LNCaP clone FGC (cell line): Measurements from ENCODE around the gene DDAH1.

Source experiments
- DNase-seq: peaks from one replicate; pipeline ENCODE4 v3.0.0-alpha.2; 2011; ENCODE audit warnings: low read depth
- H3K4me3 ChIP-seq: 2 replicates; pipeline ENCODE4 v1.5.1; 2011; ENCODE audit warnings: mild to moderate bottlenecking, low read depth, low read length, control low read depth
- TF ChIP-seq, protein P1 (sequence below): IDR thresholded peaks from 2 replicates; pipeline ENCODE4 v1.5.1; 2012; ENCODE audit warnings: mild to moderate bottlenecking; ENCODE audit not compliant: control insufficient read depth, insufficient read depth; ENCODE audit errors: extremely low read depth

Gene DDAH1

GRCh38 chr1:85332575-85332974 is 132.4 kb downstream of the DDAH1 start:
- no peak overlapping the region for H3K4me3 ChIP-seq
- no peak for DNase-seq
- TF ChIP-seq, protein P1, sequence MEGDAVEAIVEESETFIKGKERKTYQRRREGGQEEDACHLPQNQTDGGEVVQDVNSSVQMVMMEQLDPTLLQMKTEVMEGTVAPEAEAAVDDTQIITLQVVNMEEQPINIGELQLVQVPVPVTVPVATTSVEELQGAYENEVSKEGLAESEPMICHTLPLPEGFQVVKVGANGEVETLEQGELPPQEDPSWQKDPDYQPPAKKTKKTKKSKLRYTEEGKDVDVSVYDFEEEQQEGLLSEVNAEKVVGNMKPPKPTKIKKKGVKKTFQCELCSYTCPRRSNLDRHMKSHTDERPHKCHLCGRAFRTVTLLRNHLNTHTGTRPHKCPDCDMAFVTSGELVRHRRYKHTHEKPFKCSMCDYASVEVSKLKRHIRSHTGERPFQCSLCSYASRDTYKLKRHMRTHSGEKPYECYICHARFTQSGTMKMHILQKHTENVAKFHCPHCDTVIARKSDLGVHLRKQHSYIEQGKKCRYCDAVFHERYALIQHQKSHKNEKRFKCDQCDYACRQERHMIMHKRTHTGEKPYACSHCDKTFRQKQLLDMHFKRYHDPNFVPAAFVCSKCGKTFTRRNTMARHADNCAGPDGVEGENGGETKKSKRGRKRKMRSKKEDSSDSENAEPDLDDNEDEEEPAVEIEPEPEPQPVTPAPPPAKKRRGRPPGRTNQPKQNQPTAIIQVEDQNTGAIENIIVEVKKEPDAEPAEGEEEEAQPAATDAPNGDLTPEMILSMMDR: no peak

DNA sequence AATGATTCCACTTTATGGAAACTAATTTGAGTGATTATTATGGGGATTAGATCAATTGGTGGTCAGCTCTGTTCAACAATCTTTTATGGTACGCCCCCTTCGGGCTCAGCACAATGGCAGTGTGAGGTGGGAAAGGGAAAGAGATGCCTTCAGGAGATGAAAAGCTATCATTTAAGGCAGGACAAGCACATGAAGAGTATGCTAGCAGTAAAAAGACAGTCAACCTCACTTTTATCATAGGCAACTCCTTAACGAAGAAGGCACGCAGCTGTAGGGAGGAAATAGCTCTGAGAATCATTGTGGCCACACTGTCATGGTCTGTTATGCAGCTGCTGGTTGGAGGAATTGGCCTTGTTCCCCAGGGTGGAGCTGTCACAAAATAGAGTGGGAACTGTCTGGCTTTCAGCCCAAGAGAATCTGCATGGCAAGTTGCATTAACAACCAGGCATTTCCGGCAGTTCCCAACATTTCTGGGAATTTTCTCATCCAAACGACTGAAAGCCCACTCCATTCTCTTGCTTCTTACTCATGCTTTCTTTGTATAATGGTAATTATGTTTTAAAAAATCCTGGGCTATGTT is 134.2 kb downstream of the DDAH1 start:
- TF ChIP-seq, protein P1: no peak
- no peak for DNase-seq
- no peak overlapping the region for H3K4me3 ChIP-seq

DNA sequence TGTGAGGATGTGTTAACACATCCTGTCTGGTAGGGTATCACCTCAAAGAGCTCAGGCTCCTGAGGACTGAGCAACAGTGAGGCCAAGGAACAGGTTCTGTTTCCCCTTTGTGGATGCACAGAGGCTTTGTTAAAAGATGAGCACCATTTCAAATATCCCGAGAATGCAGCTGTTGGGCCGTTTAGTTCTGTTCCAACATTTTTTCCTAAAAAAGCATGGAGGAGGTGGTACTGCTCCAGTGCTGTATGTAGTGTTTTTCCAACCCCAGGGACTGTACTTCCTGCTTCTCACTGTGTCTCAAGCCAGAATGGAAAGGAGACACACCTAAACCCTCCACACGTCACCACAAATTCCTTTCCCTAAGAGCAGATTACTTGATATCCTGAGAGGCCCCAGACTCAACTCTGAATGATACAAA is 134.7 kb downstream of the DDAH1 start:
- TF ChIP-seq, protein P1: no peak
- no peak overlapping the region for H3K4me3 ChIP-seq
- no peak for DNase-seq

DNA sequence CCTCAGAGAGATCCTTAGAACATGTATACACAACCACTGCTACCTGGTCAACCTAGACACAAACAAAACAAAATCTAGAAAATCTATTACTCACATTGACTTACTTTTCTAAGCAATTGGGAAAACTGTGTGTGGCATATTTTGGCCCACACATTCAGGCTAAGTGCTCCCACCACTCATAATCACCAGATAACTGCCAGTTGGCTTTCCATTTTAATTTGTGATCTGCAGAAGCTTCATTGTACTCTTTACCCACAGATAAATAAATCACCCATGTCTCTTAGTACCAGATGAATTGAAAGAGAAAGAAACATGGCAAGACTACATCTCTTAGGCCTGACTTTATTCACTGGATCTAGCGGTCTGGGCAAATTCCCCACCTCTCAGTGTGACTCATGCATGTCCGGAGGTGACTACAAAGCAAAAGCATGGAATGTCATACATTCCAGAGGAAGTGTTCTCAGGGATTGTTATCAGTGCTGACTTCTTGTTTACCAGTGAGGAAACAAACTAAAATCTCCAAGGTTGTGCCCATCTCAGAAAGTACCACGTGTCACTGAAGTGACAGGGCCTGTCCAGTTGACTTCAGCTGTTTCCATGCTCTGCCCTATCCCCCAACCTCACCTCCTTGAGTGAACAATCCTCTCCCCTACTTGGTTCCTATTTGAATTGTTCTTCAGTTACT is 136.1 kb downstream of the DDAH1 start:
- DNase-seq: no peak
- TF ChIP-seq, protein P1: no peak
- H3K4me3 ChIP-seq: no peak overlapping the region

DNA sequence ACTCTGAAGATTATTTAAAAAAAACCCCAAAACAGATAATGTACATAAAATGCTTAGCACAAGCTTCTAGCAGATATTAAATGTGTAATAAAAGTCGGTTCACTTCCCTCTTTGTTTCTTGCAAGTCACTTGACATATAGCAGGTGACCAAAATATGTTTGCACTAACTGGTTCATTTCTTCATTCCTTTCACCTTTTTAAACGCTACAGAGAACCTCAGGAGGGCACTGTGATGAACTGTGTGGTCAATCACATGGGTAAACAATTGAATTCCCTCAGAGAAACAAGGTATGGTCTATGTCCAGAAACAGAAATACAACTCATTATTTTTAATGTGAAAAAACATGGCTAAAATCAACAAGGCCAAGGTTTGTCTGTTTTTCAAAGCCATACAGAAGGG is 137.2 kb downstream of the DDAH1 start:
- DNase-seq: no peak
- no peak overlapping the region for H3K4me3 ChIP-seq
- TF ChIP-seq, protein P1: no peak

GRCh38 chr1:85326851-85327250 is 138.1 kb downstream of the DDAH1 start:
- TF ChIP-seq, protein P1: no peak
- no peak for DNase-seq

GRCh38 chr1:85326336-85326735 is 138.6 kb downstream of the DDAH1 start:
- no peak for DNase-seq
- no peak overlapping the region for H3K4me3 ChIP-seq
- TF ChIP-seq, protein P1: no peak

More at GRCh38 chr1:85326851-85327250, 138.1 kb downstream of the DDAH1 start:
- H3K4me3 ChIP-seq: no peak overlapping the region
